ENCODE results near the gene SPATA1. TPM values are rescaled to one million over a fixed set of nuclear protein-coding genes. Genes with fewer than 3 reads are reported as not detected.

Gene SPATA1
- total and polyA plus RNA-seq, 2 donors (not counting 1 experiment from before 2014, with no cell fraction given) = 0.73 to 8.6 TPM

DNA sequence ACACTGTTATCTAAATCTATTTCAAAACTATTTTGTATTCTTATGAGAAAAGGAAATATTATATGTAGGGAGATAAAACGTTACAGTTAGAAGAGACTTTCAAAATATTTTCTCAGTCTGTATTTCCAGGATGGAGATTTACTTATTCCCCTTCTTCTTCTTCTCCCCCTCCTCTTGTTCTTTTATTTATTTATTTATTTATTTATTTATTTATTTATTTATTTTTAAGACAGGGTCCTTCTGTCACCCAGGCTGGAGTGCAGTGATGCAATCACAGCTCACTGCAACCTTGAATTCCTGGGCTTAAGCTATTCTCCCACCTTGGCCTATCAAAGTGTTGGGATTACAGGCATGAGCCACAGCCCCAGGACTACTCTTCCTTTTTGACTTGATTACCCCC lies 30.0 kb upstream of the SPATA1 start:
- no peak overlapping the region for H3K27ac Mint-ChIP-seq
- ChIA-PET CTCF (no interaction called here), POLR2A (no interaction called here)
- H3K27me3 ChIP-seq (replicated peaks in 1 of 4; ENCODE audit: control extremely low read depth in 1 of 4, control insufficient read depth in 3 of 4, insufficient read depth in 4 of 4, low read length in 3 of 4) = peaks cover 0 to 34% (median 26%) of the 10 kb centered on the region in 4 experiments
- H2AFZ ChIP-seq (ENCODE audit: insufficient read depth, low read depth, low read length, poor library complexity, severe bottlenecking) = no peak overlapping the region
- H3K9me3 Mint-ChIP-seq (ENCODE audit: insufficient read depth) = peaks cover 8% of the 10 kb centered on the region
- H3K9me3 ChIP-seq (ENCODE audit: control extremely low read depth in 1 of 3, control insufficient read depth in 2 of 3, insufficient read depth in 1 of 3, low read length in 2 of 3) = peaks cover 6 to 15% (median 9%) of the 10 kb centered on the region in 3 donors
- peaks cover 35% of the 10 kb centered on the region for H3K79me2 ChIP-seq (ENCODE audit: control insufficient read depth, insufficient read depth, low read length)
- H3K4me3 ChIP-seq (ENCODE audit: control extremely low read depth in 1 of 5, extremely low read depth in 1 of 5, insufficient read depth in 1 of 5, low read depth in 2 of 5, low read length in 4 of 5) = no peak overlapping the region
- H3K4me2 ChIP-seq (replicated peaks; ENCODE audit: low read depth, low read length, poor library complexity, severe bottlenecking) = no peak overlapping the region
- H3K9ac ChIP-seq (ENCODE audit: low read length) = no peak overlapping the region
- peaks cover 0 to 2% of the 10 kb centered on the region in 2 experiments for H3K36me3 ChIP-seq (replicated peaks in 1 of 2; ENCODE audit: control extremely low read depth in 1 of 2, control insufficient read depth in 1 of 2, extremely low read depth in 1 of 2, insufficient read depth in 2 of 2, low read length in 1 of 2)
- ATAC-seq (ENCODE audit: low read depth) (no peak), DNase-seq (no peak)
- H3K27ac ChIP-seq (ENCODE audit: low read length in 2 of 2) = no peak overlapping the region
- peaks cover 8% of the 10 kb centered on the region for H4K20me1 ChIP-seq (ENCODE audit: control insufficient read depth, insufficient read depth, low read length, poor library complexity, severe bottlenecking)
- TF ChIP-seq EZH2 (IDR thresholded peaks at IDR 0.05; ENCODE audit: borderline replicate concordance, insufficient read depth, low read depth, low read length, poor library complexity, severe bottlenecking) = no peak
- TF ChIP-seq, protein P1, sequence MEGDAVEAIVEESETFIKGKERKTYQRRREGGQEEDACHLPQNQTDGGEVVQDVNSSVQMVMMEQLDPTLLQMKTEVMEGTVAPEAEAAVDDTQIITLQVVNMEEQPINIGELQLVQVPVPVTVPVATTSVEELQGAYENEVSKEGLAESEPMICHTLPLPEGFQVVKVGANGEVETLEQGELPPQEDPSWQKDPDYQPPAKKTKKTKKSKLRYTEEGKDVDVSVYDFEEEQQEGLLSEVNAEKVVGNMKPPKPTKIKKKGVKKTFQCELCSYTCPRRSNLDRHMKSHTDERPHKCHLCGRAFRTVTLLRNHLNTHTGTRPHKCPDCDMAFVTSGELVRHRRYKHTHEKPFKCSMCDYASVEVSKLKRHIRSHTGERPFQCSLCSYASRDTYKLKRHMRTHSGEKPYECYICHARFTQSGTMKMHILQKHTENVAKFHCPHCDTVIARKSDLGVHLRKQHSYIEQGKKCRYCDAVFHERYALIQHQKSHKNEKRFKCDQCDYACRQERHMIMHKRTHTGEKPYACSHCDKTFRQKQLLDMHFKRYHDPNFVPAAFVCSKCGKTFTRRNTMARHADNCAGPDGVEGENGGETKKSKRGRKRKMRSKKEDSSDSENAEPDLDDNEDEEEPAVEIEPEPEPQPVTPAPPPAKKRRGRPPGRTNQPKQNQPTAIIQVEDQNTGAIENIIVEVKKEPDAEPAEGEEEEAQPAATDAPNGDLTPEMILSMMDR (IDR thresholded peaks at IDR 0.05) = no peak
- H3K4me1 Mint-ChIP-seq = peaks cover 23% of the 10 kb centered on the region
- peaks cover 16 to 22% of the 10 kb centered on the region in 2 donors for H3K4me1 ChIP-seq (ENCODE audit: control insufficient read depth in 2 of 2, insufficient read depth in 2 of 2, low read length in 2 of 2)
- H3K27me3 Mint-ChIP-seq = peaks cover 53% of the 10 kb centered on the region
- intact Hi-C loops (cut with micrococcal nuclease) = loop anchor here (10.0 kb wide), 1 partner anchor 519 kb away; the partner anchor contains the start of gene MCOLN2
- whole genome bisulfite sequencing (ENCODE audit: insufficient coverage) = no CpG with 5 or more reads among the region's 1 CpG
- H3K4me3 Mint-ChIP-seq = no peak overlapping the region

Data from B cell (primary cell).